Fibroblast of villous mesenchyme (primary cell): Measurements from ENCODE around the gene ACRV1. TPM values are rescaled to one million over a fixed set of nuclear protein-coding genes. Genes with fewer than 3 reads are reported as not detected.

Experiments
- DNase-seq: peaks from one replicate; pipeline ENCODE4 v3.0.0-alpha.2; 2010; ENCODE audit warnings: low read depth
- H3K4me3 ChIP-seq: 2 replicates; pipeline ENCODE4 v1.5.1; 2011; ENCODE audit warnings: low read depth, mild to moderate bottlenecking, low read length
- total RNA-seq: library from RNA; depleted of rRNA; stranded (reverse); fragments of >200 nt; gene quantifications from 2 replicates; pipeline ENCODE4 v1.2.3, GENCODE V29; 2012
- TF ChIP-seq, protein P1 (sequence below): IDR thresholded peaks from 2 replicates; pipeline ENCODE4 v1.5.1; 2012; ENCODE audit warnings: low read depth, mild to moderate bottlenecking, low read length; ENCODE audit not compliant: insufficient read depth

ACRV1 gene
- total RNA-seq, 1 donor: not detected

DNA sequence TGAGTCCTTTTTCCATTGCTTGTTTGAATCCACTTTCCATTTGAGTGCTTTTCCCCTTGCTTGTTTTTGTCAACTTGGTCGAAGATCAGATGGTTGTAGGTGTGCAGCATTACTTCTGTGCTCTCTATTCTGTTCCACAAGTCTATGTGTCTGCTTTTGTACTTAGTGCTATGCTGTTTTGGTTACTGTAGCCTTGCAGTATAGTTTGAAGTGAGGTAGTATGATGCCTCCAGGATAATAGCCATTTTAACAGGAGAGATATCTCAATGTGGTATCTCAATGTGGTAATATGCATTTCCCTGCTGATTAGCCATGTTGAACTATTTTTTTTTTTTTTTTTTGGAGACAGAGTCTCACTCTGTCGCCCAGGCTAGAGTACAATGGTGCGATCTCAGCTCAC, 16.7 kb downstream of the ACRV1 start:
- TF ChIP-seq, protein P1, sequence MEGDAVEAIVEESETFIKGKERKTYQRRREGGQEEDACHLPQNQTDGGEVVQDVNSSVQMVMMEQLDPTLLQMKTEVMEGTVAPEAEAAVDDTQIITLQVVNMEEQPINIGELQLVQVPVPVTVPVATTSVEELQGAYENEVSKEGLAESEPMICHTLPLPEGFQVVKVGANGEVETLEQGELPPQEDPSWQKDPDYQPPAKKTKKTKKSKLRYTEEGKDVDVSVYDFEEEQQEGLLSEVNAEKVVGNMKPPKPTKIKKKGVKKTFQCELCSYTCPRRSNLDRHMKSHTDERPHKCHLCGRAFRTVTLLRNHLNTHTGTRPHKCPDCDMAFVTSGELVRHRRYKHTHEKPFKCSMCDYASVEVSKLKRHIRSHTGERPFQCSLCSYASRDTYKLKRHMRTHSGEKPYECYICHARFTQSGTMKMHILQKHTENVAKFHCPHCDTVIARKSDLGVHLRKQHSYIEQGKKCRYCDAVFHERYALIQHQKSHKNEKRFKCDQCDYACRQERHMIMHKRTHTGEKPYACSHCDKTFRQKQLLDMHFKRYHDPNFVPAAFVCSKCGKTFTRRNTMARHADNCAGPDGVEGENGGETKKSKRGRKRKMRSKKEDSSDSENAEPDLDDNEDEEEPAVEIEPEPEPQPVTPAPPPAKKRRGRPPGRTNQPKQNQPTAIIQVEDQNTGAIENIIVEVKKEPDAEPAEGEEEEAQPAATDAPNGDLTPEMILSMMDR: no peak
- H3K4me3 ChIP-seq: no peak overlapping the region
- no peak for DNase-seq

DNA sequence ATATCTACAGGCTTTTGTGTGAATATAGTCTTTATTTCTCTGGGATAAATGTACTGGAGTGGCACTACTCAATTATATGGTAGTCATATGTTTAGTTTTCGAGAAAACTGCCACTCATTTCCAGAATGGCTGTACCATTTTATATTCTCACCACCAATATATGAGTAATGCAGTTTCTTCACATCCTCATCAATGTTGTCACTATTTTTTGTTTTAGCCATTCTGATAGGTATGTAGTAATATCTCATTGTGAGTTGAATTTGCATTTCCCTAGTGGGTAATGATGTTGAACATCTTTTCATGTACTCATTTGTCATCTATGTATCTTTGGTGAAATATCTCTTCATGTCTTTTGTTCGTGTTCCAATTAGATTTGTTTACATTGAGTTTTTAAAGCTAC, 18.0 kb downstream of the ACRV1 start:
- no peak for DNase-seq
- no peak overlapping the region for H3K4me3 ChIP-seq
- TF ChIP-seq, protein P1: no peak

- no peak for DNase-seq
- TF ChIP-seq, protein P1: no peak
- H3K4me3 ChIP-seq: no peak overlapping the region
These were observed 31.0 kb downstream of the ACRV1 start for GRCh38 chr11:125649465-125650166.

DNA sequence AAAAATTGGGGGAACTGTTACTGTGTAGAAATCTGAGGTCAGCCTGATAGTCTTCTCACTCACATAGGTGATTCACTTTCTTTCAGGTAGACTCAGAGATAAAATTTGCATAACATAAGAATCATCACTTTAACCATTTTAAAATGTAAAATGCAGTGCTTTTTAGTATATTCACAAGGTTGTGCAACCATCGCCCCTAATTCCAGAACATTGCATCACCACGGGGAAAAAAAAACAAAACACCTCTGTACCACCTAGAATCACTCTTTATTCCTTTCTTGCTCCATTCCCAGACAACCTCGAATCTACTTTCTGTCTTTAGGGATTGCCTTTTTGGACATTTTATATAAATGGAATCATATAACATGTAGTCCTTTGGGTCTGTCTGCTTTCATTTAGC, 34.8 kb downstream of the ACRV1 start:
- DNase-seq: no peak
- TF ChIP-seq, protein P1: no peak
- H3K4me3 ChIP-seq: no peak overlapping the region

DNA sequence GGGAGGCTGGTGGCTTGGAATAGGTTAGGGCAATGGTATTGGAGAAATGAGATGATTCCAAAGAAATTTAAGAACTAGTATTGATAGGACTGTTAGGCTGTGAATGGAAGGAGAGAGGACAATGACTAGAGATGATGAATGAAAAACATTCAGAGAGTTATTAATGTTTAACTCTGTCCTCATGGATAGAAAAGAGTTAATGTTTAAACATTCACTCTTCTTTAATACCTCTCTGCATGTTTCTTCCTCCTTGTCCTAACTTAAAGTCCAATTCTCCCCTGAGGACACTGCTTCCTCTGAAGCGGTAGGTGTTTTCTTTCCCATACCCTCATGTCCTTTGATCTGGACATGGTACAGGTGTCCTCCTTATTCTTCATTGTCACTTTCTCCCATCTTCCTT, 42.3 kb downstream of the ACRV1 start:
- H3K4me3 ChIP-seq: no peak overlapping the region
- no peak for DNase-seq
- TF ChIP-seq, protein P1: no peak

GRCh38 chr11:125637840-125638239, 42.8 kb downstream of the ACRV1 start:
- TF ChIP-seq, protein P1: no peak
- H3K4me3 ChIP-seq: no peak overlapping the region
- no peak for DNase-seq
